Fibroblast of pulmonary artery (primary cell): ENCODE results near the gene DST.

Source experiments
- DNase-seq: peaks from one replicate; pipeline ENCODE4 v3.0.0-alpha.2; 2010; ENCODE audit warnings: low read depth
- H3K4me3 ChIP-seq: replicated peaks from 2 replicates; pipeline ENCODE4 v1.5.1; 2011; ENCODE audit warnings: low read depth, mild to moderate bottlenecking, control low read depth, low read length, moderate library complexity
- CTCF ChIP-seq: IDR thresholded peaks from 2 replicates; pipeline ENCODE4 v1.5.1; 2011; ENCODE audit warnings: mild to moderate bottlenecking, control low read depth, low read length, inconsistent platforms; ENCODE audit errors: missing control alignments

The DST gene

GRCh38 chr6:56521454-56521853 lies 121.2 kb downstream of the DST start:
- DNase-seq = no peak
- H3K4me3 ChIP-seq = no peak overlapping the region
- TF ChIP-seq CTCF = no peak

DNA sequence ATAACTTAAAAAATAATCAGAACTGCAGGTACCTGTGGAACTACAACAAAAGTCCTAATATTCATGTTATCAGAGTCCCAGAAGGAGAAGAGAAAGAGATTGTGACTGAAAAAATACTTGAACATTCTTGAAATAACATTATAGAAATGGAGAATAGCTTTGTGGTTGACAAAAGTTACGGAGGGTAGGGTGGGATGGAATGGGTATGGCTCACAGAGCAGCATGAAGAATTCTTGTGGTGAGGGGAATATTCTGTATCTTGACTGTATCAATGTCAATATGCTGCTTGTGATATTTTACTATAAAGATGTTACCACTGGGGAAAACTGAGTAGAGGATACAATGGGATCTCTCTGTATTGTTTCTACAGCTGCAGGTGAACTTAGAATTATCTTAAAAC lies 122.5 kb downstream of the DST start:
- TF ChIP-seq CTCF = no peak
- no peak for DNase-seq
- no peak overlapping the region for H3K4me3 ChIP-seq

GRCh38 chr6:56518995-56519767 lies 123.5 kb downstream of the DST start:
- no peak for TF ChIP-seq CTCF
- no peak overlapping the region for H3K4me3 ChIP-seq
- no peak for DNase-seq

DNA sequence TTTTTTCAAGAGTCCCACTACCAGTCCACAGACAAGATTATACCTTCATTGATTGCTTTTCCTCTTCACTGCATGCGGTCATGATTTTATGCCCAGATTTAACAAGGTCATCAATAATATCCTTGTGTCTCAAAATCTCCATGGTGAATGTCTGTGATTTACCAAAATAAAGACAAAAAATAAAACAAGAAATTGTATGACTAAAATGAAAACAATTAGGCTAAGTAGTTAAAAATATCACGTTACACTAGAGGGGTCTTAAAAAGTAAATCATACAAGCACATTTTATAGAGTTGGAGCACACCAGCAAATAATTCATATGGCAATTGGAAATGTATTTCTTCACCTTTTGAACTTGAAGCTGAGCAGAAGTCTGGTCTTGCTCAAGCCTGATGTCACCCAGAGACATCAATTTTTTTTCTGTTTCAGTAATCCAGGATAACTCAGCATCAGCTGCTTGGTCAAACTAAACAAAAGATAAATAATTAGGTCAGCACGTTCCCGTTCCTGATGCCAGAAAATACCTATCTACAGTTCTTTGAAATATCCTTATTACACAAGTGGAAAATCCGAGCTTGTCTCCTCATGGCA lies 125.4 kb downstream of the DST start:
- no peak overlapping the region for H3K4me3 ChIP-seq
- TF ChIP-seq CTCF = no peak
- peak; percentile 65 for DNase-seq

DNA sequence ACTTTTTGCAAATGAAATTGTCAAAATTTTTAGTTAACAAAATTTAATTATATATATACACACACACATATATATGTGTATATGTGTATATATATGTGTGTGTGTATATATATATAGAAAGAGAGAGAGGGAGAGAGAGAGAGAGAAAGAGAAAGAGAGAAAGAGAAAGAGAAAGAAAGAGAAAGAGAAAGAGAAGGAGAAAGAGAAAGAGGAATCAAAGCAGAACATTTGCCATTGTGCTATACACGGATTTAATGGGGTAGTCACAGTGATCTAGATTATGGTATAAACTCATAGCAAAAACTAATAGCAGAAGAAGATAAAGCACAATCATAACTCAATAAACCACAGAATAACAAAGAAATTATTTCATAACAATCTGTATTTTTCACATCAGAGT lies 126.7 kb downstream of the DST start:
- TF ChIP-seq CTCF = no peak
- no peak overlapping the region for H3K4me3 ChIP-seq
- no peak for DNase-seq

- TF ChIP-seq CTCF = no peak
- H3K4me3 ChIP-seq = no peak overlapping the region
- no peak for DNase-seq
Observed at GRCh38 chr6:56515081-56515905, 127.4 kb downstream of the DST start.
